ENCODE results near the gene ADAMTS19. TPM values are rescaled to one million over a fixed set of nuclear protein-coding genes. Genes with fewer than 3 reads are reported as not detected.

The ADAMTS19 gene
- total RNA-seq = 0.39 TPM in 1 of 2 replicates, not detected in the other

GRCh38 chr5:129459777-129460671 lies at the start of gene ADAMTS19:
Gene ADAMTS19, plus strand, starts transcription at chr5:129460298. Its CDS starts 94 bp downstream, at chr5:129460392.

GRCh38 chr5:129747572-129748407 lies 287.7 kb downstream of the ADAMTS19 start, which contains the start of gene MINAR2:
Gene MINAR2, plus strand, starts transcription at chr5:129748094. Its CDS starts 97 bp downstream, at chr5:129748191.

